Measurements from ENCODE around the gene FOCAD.

FOCAD gene

DNA sequence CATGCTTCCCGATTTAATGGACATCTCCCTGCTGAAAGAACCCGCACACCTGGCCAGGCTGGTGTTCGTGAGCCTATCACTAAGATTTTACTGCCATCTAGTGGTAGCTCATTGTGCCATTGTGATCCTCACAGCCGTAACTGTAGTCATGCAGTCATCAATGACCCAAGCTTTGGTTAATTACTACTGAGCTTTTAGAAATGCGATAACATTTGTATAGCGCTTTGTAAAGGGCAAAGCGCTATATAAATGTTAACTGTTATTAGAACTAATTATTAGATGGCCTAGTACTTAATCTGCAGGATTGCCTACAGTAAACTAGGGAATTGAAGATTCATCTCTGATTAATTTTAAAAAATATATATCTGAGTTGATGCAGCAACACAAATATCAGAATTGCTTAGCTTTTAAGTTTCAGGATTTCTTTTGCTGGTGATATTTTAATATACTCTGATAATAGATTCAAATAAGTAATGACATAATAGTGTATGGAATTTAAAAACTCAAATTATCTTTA, 257.2 kb downstream of the FOCAD start:
- H3K79me2 ChIP-seq (ENCODE audit: insufficient read depth, low read length), result no peaks in the 10 kb centered on the region
- no peaks in the 10 kb centered on the region; the same call in 1 of the 2 replicates for H3F3A ChIP-seq (ENCODE audit: low read depth)
- no peak overlapping the region for H2AFZ ChIP-seq (ENCODE audit: low read length)
- TF ChIP-seq CTCF (conservative IDR thresholded peaks at IDR 0.05; ENCODE audit: low read length), result peak; percentile 91
- TF ChIP-seq EZH2phosphoT487 (IDR thresholded peaks at IDR 0.05; ENCODE audit: borderline replicate concordance), result no peak
- H3K9me2 ChIP-seq (replicated peaks; ENCODE audit: low read depth, low read length), result no peaks in the 10 kb centered on the region
- H3K4me3 ChIP-seq (ENCODE audit: low read length, poor library complexity, severe bottlenecking), result no peak overlapping the region
- H3K4me1 ChIP-seq (ENCODE audit: insufficient read depth, low read length, poor library complexity, severe bottlenecking), result peaks cover 11% of the 10 kb centered on the region
- H3K9ac ChIP-seq (ENCODE audit: low read depth, low read length, poor library complexity, severe bottlenecking), result no peak overlapping the region
- no peaks in the 10 kb centered on the region for H4K20me1 ChIP-seq (ENCODE audit: insufficient read depth, low read length, poor library complexity, severe bottlenecking)
- H3K27me3 ChIP-seq (ENCODE audit: insufficient read depth, low read length, poor library complexity, severe bottlenecking), result no peaks in the 10 kb centered on the region
- H3K9me3 ChIP-seq (ENCODE audit: insufficient read depth, low read depth, low read length), result no peaks in the 10 kb centered on the region
- 0 out of 2 replicates have a peak, but pooled peaks cover 2% of the 10 kb centered on the region for H3K36me3 ChIP-seq (ENCODE audit: insufficient read depth, low read length)
- H3K4me2 ChIP-seq (ENCODE audit: low read depth, low read length, poor library complexity, severe bottlenecking), result no peak overlapping the region

GRCh38 chr9:20944507-20944906, 260.4 kb downstream of the FOCAD start:
- Histone ChIP-seq H3K9ac (ENCODE audit: low read depth, low read length, poor library complexity, severe bottlenecking) (peak overlapping the region; percentile 5), H4K20me1 (ENCODE audit: insufficient read depth, low read length, poor library complexity, severe bottlenecking) (no peaks in the 10 kb centered on the region), H3K9me3 (ENCODE audit: insufficient read depth, low read depth, low read length) (no peaks in the 10 kb centered on the region), H3K4me2 (ENCODE audit: low read depth, low read length, poor library complexity, severe bottlenecking) (peak overlapping the region; percentile 8), H3F3A (ENCODE audit: low read depth) (no peaks in the 10 kb centered on the region; the same call in 1 of the 2 replicates), H3K79me2 (ENCODE audit: insufficient read depth, low read length) (no peaks in the 10 kb centered on the region), H3K36me3 (ENCODE audit: insufficient read depth, low read length) (peaks cover 3% of the 10 kb centered on the region; the same call in 1 of the 2 replicates), H3K9me2 (replicated peaks; ENCODE audit: low read depth, low read length) (no peaks in the 10 kb centered on the region), H2AFZ (ENCODE audit: low read length) (no peak overlapping the region), H3K27me3 (ENCODE audit: insufficient read depth, low read length, poor library complexity, severe bottlenecking) (no peaks in the 10 kb centered on the region), H3K4me3 (ENCODE audit: low read length, poor library complexity, severe bottlenecking) (no peak overlapping the region), H3K4me1 (ENCODE audit: insufficient read depth, low read length, poor library complexity, severe bottlenecking) (peaks cover 11% of the 10 kb centered on the region)
- TF ChIP-seq CTCF (conservative IDR thresholded peaks at IDR 0.05; ENCODE audit: low read length) (no peak), EZH2phosphoT487 (IDR thresholded peaks at IDR 0.05; ENCODE audit: borderline replicate concordance) (no peak)

DNA sequence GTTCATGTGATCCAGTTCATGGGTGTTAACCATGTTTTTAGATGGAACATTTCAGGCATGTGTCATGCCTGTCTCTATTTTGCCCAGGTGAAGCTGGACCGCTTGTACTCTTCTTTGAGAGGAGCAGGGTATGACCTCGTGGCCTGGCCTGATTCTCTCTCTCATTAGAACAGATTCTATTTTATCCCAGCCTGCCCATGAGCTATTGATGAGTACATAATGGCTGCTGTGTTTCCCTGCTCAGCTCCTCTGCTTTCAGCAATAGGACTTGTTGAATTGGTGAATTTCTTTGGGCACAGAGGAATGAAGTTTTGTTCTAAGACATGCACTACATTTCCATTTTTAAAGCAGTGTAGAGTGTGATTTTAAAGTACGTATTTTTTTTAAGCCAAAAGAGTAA, 261.2 kb downstream of the FOCAD start:
- TF ChIP-seq CTCF (conservative IDR thresholded peaks at IDR 0.05; ENCODE audit: low read length) (no peak), EZH2phosphoT487 (IDR thresholded peaks at IDR 0.05; ENCODE audit: borderline replicate concordance) (no peak)
- Histone ChIP-seq H3K4me1 (ENCODE audit: insufficient read depth, low read length, poor library complexity, severe bottlenecking) (peaks cover 11% of the 10 kb centered on the region), H3K9me2 (replicated peaks; ENCODE audit: low read depth, low read length) (no peaks in the 10 kb centered on the region), H3K4me2 (ENCODE audit: low read depth, low read length, poor library complexity, severe bottlenecking) (no peak overlapping the region), H3K9me3 (ENCODE audit: insufficient read depth, low read depth, low read length) (no peaks in the 10 kb centered on the region), H4K20me1 (ENCODE audit: insufficient read depth, low read length, poor library complexity, severe bottlenecking) (no peaks in the 10 kb centered on the region), H3K27me3 (ENCODE audit: insufficient read depth, low read length, poor library complexity, severe bottlenecking) (no peaks in the 10 kb centered on the region), H3K9ac (ENCODE audit: low read depth, low read length, poor library complexity, severe bottlenecking) (no peak overlapping the region), H2AFZ (ENCODE audit: low read length) (no peak overlapping the region), H3F3A (ENCODE audit: low read depth) (no peaks in the 10 kb centered on the region; the same call in 1 of the 2 replicates), H3K4me3 (ENCODE audit: low read length, poor library complexity, severe bottlenecking) (no peak overlapping the region), H3K79me2 (ENCODE audit: insufficient read depth, low read length) (no peaks in the 10 kb centered on the region), H3K36me3 (ENCODE audit: insufficient read depth, low read length) (peaks cover 6% of the 10 kb centered on the region; the same call in 1 of the 2 replicates)
